ENCODE results near the gene GLCCI1.

DNA sequence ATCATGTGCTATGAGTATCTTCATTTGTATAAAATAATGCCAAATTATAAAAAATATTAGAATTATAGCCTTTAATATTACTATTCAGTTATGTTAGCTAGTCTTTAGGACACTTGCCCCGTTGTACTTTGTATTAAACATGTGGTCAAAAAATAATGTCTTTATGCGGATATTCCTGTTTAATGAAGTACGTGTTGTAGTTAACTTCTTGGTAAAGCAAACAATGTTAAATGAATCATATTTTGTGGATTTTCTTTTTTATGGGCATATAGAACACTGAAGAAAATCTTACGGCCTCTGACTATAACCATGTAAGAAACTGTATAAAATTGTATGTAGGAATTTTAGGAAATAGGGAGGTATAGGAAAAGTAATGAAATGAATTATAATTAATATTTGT lies 14.3 kb downstream of the GLCCI1 start:
- no peak for TF ChIP-seq LARP7 (IDR thresholded peaks at IDR 0.05)
- TF ChIP-seq, protein P1, sequence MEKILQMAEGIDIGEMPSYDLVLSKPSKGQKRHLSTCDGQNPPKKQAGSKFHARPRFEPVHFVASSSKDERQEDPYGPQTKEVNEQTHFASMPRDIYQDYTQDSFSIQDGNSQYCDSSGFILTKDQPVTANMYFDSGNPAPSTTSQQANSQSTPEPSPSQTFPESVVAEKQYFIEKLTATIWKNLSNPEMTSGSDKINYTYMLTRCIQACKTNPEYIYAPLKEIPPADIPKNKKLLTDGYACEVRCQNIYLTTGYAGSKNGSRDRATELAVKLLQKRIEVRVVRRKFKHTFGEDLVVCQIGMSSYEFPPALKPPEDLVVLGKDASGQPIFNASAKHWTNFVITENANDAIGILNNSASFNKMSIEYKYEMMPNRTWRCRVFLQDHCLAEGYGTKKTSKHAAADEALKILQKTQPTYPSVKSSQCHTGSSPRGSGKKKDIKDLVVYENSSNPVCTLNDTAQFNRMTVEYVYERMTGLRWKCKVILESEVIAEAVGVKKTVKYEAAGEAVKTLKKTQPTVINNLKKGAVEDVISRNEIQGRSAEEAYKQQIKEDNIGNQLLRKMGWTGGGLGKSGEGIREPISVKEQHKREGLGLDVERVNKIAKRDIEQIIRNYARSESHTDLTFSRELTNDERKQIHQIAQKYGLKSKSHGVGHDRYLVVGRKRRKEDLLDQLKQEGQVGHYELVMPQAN (conservative IDR thresholded peaks at IDR 0.05) = no peak
- no peak for TF ChIP-seq IRF4 (IDR thresholded peaks at IDR 0.05; ENCODE audit: low read depth, low read length)
